Measurements from ENCODE around the gene HIVEP3. TPM values are rescaled to one million over a fixed set of nuclear protein-coding genes. Genes with fewer than 3 reads are reported as not detected.

The HIVEP3 gene
- total RNA-seq, 1 donor from 2014 or later = 1.2 TPM

DNA sequence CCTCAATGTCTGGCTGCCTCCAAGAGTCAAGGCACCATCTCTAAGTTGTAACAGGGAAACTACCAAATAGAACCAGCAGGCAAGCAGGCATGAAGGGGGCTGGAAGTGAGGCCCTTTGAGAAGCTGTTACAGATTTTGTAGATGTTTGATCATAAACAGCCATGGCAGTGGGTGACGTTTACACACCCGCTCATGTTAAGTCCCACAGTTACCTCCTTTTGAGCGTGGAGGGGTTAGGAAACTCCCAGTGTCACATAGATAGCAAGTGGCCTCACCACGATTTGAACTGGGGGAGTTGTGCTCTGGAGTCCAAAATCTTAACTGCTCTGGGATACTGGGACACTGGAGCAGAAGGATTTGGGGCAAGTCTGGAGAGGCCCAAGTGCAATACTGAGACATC is 192.4 kb downstream of the HIVEP3 start:
- Mint-ChIP-seq H3K4me1 (no peaks in the 10 kb centered on the region), H3K9me3 (no peaks in the 10 kb centered on the region), H3K27me3 (ENCODE audit: low read depth) (no peaks in the 10 kb centered on the region), H3K36me3 (ENCODE audit: low read depth) (no peaks in the 10 kb centered on the region), H3K27ac (ENCODE audit: unreplicated experiment) (no peak overlapping the region), H3K4me3 (no peak overlapping the region)
- DNase-seq (ENCODE audit: low read depth, low spot score) = no peak
- TF ChIP-seq, protein P1, sequence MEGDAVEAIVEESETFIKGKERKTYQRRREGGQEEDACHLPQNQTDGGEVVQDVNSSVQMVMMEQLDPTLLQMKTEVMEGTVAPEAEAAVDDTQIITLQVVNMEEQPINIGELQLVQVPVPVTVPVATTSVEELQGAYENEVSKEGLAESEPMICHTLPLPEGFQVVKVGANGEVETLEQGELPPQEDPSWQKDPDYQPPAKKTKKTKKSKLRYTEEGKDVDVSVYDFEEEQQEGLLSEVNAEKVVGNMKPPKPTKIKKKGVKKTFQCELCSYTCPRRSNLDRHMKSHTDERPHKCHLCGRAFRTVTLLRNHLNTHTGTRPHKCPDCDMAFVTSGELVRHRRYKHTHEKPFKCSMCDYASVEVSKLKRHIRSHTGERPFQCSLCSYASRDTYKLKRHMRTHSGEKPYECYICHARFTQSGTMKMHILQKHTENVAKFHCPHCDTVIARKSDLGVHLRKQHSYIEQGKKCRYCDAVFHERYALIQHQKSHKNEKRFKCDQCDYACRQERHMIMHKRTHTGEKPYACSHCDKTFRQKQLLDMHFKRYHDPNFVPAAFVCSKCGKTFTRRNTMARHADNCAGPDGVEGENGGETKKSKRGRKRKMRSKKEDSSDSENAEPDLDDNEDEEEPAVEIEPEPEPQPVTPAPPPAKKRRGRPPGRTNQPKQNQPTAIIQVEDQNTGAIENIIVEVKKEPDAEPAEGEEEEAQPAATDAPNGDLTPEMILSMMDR (conservative IDR thresholded peaks at IDR 0.05) = no peak

- H3K4me1 Mint-ChIP-seq = no peaks in the 10 kb centered on the region
- H3K9me3 Mint-ChIP-seq = no peaks in the 10 kb centered on the region
- H3K36me3 Mint-ChIP-seq (ENCODE audit: low read depth) = no peaks in the 10 kb centered on the region
- H3K4me3 Mint-ChIP-seq = no peak overlapping the region
- H3K27me3 Mint-ChIP-seq (ENCODE audit: low read depth) = no peaks in the 10 kb centered on the region
- TF ChIP-seq, protein P1 (conservative IDR thresholded peaks at IDR 0.05) = no peak
- no peak overlapping the region for H3K27ac Mint-ChIP-seq (ENCODE audit: unreplicated experiment)
- DNase-seq (ENCODE audit: low read depth, low spot score) = no peak
These were observed 193.8 kb downstream of the HIVEP3 start for GRCh38 chr1:41724926-41725325.

DNA sequence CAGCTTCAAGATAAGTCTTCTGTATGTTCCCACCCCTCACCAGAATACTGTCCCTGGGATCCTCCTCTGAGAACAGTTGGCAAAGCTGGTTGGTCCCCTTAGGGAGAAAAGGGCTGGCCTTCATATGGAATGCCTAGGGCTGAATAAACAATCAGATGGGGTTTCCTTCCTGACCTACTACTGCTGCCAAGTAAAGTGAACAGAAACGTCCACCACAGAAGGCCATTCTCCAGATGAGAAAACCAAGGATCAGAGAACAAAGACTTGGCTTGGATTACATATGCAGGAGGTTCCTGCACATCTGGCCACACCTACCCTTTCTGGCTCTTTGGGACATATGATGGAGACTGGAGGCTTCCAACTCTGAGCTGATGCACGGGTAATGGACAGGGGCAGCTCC is 194.5 kb downstream of the HIVEP3 start:
- no peaks in the 10 kb centered on the region for H3K27me3 Mint-ChIP-seq (ENCODE audit: low read depth)
- TF ChIP-seq, protein P1 (conservative IDR thresholded peaks at IDR 0.05) = no peak

GRCh38 chr1:41723786-41724185 is 194.9 kb downstream of the HIVEP3 start:
- DNase-seq (ENCODE audit: low read depth, low spot score) = no peak
- Mint-ChIP-seq H3K27ac (ENCODE audit: unreplicated experiment) (no peak overlapping the region), H3K36me3 (ENCODE audit: low read depth) (no peaks in the 10 kb centered on the region), H3K4me1 (no peaks in the 10 kb centered on the region), H3K4me3 (no peak overlapping the region), H3K27me3 (ENCODE audit: low read depth) (no peaks in the 10 kb centered on the region), H3K9me3 (no peaks in the 10 kb centered on the region)
- TF ChIP-seq, protein P1 (conservative IDR thresholded peaks at IDR 0.05) = no peak

More for the DNA sequence above, 194.5 kb downstream of the HIVEP3 start:
- no peaks in the 10 kb centered on the region for H3K36me3 Mint-ChIP-seq (ENCODE audit: low read depth)
- peak overlapping the region; percentile 50 for H3K27ac Mint-ChIP-seq (ENCODE audit: unreplicated experiment)
- no peaks in the 10 kb centered on the region for H3K4me1 Mint-ChIP-seq
- no peaks in the 10 kb centered on the region for H3K9me3 Mint-ChIP-seq
- DNase-seq (ENCODE audit: low read depth, low spot score) = no peak
- no peak overlapping the region for H3K4me3 Mint-ChIP-seq

DNA sequence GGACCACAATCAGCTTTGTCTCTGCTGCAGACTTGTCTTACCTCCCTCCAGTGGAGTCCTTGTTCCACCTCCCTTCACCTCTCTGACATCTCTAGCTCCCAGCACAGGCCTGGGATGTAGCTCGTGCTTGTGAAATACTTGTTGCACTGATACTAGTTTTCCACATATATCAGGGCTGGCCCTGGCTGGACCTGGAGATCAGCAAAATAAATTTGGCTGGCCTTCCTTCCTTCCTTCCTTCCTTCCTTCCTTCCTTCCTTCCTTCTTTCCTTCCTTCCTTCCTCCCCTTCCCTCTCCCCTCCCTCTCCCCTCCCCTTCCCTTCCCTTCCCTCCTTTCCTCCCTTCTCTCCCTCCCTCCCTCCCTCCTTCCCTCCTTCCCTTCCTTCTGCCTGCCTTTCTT is 196.5 kb downstream of the HIVEP3 start:
- Mint-ChIP-seq H3K4me1 (no peaks in the 10 kb centered on the region), H3K4me3 (no peak overlapping the region), H3K9me3 (no peaks in the 10 kb centered on the region), H3K36me3 (ENCODE audit: low read depth) (no peaks in the 10 kb centered on the region), H3K27me3 (ENCODE audit: low read depth) (no peaks in the 10 kb centered on the region), H3K27ac (ENCODE audit: unreplicated experiment) (no peak overlapping the region)
- DNase-seq (ENCODE audit: low read depth, low spot score) = no peak
- TF ChIP-seq, protein P1 (conservative IDR thresholded peaks at IDR 0.05) = no peak

All from neural crest cell (in vitro differentiated cells).